DMS 273 (cell line): ENCODE results near the gene MT1B.
A peak's percentile ranks its signal among the peaks of the same experiment; 100 is the strongest.

Source experiments
- DNase-seq: peaks from one replicate; lab custom pipeline; 2025; ENCODE audit not compliant: unreplicated experiment; lab: John Stamatoyannopoulos, UW

MT1B gene

DNA sequence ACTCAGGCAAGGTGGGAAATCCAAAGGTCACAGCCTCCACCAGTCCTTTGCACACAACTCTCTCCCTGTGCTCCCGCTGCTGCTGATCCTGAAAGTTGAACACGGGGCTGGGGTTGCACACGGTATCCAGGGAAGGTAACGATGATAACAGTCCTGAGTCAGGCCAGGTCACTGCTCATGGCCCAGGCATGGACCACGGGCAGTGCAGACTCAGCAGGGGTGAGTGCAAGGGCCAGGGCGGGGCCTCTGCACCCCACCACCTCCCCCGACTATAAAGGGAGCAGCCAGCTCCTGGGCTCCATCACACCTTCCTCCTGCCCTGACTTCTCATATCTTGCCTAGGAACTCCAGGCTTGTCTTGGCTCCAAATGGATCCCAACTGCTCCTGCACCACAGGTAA is at the start of gene MT1B:
Gene MT1B, plus strand, starts transcription at position 301 of the 400 bp plus-strand sequence. Its CDS starts 68 bp downstream, at position 369.
- DNase-seq: no peak

DNA sequence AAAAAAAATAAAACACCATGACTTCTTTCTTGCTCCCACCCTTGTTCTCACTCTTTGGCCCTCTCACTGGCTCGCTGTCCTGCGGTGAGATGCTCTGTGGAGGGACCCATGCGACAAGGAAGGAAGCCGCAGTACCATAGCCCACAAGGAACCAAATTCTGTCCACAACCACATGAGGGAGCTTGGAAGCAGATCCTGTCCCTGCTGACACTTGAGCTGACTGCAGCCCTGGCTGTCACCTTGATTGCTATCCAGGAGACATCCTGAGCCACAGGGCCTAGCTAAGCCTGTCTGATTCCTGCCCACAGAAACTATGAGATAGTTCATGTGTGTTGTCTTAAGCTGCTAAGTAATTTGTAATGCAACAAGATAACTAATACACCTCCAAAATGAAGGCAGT is 48.1 kb upstream of the MT1B start:
- peak; percentile 64 for DNase-seq

DNA sequence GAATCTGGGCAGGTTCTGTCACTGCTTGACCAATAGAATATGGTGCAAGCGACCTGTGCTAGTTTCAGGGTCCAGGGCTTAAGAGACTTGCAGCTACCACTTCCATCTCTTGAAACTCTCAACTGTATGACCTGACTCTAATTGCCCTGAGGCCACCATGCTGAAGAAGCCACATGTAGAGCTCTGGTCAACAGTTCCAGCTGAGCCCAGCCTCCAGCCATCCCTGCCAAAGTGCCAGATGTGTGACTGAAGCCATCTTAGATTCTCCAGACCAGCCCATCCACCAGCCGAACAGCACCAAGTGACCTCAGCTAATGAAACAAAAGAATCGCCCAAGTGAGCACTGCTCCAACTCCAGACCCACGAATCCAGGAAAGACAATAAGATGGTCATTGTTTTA is 46.7 kb upstream of the MT1B start:
- no peak for DNase-seq

DNA sequence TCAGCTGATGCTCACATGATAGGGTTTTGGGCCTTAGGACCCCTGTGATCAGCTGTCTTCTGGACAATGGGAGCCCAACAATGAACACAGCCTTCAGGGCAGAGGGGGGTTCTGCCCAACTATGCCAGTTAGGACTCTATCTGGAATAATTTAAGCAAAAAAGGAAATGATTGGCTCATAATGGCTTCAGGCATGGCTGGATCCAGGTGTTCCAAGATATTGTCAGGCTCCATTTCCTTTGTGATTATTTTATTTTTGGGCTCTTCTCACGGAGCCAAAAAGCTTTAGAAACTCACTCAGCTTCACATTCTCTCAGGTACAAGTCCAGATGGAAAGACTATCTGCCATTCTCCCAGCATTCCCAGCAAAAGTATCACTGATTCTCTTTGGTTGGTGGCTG is 46.2 kb upstream of the MT1B start:
- no peak for DNase-seq

GRCh38 chr16:56606071-56606475 is 45.6 kb upstream of the MT1B start:
- peak; percentile 35 for DNase-seq

- no peak for DNase-seq
These were observed 45.1 kb upstream of the MT1B start for GRCh38 chr16:56606476-56607108.

GRCh38 chr16:56607109-56607618 is 44.5 kb upstream of the MT1B start:
- peak; percentile 19 for DNase-seq

- no peak for DNase-seq
These were observed 44.0 kb upstream of the MT1B start for GRCh38 chr16:56607675-56608042.

DNA sequence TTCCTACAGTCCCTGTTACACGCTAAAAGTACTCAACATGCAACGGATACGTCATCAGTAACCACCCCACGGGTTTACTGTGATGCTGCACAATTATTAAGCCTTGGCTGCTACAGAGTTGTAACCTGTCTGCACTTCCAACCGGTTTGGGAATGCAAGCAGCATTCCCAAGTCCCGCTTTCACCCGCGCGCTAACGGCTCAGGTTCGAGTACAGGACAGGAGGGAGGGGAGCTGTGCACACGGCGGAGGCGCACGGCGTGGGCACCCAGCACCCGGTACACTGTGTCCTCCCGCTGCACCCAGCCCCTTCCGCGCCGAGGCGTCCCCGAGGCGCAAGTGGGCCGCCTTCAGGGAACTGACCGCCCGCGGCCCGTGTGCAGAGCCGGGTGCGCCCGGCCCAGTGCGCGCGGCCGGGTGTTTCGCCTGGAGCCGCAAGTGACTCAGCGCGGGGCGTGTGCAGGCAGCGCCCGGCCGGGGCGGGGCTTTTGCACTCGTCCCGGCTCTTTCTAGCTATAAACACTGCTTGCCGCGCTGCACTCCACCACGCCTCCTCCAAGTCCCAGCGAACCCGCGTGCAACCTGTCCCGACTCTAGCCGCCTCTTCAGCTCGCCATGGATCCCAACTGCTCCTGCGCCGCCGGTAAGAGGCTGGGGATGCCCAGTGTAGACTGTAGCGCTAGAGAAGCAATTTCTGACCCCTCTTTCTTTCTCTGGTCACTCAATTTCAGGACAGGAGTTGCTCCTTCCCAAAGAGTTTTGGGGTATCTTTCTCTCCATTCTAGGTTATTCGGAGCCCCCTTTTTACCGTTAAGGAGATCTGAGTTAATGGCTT is 43.4 kb upstream of the MT1B start, which contains the start of gene MT2A:
Gene MT2A, plus strand, starts transcription at position 542 of the 833 bp plus-strand sequence. Its CDS starts 72 bp downstream, at position 614.
- peak; percentile 98 for DNase-seq

DNA sequence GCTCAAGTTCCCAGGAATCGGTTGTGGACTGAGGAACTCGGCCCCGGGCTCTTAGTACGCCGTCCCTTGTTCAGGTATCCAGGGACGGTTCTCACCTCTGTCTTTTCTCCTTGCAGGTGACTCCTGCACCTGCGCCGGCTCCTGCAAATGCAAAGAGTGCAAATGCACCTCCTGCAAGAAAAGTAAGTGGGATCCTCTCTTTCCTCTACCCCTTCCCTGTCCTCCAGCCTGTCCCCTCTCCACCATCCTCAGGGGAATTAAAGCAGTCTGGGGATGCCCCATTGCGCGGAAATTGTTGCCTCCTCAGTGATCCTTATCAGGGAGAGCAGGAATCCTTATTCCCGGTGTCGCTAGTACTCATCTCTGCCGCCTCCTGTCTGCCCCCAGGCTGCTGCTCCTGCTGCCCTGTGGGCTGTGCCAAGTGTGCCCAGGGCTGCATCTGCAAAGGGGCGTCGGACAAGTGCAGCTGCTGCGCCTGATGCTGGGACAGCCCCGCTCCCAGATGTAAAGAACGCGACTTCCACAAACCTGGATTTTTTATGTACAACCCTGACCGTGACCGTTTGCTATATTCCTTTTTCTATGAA is 42.7 kb upstream of the MT1B start:
- DNase-seq: peak; percentile 60

GRCh38 chr16:56609463-56609921 is 42.2 kb upstream of the MT1B start:
- peak; percentile 85 for DNase-seq

GRCh38 chr16:56610017-56610608 is 41.6 kb upstream of the MT1B start:
- DNase-seq: peak; percentile 36

DNA sequence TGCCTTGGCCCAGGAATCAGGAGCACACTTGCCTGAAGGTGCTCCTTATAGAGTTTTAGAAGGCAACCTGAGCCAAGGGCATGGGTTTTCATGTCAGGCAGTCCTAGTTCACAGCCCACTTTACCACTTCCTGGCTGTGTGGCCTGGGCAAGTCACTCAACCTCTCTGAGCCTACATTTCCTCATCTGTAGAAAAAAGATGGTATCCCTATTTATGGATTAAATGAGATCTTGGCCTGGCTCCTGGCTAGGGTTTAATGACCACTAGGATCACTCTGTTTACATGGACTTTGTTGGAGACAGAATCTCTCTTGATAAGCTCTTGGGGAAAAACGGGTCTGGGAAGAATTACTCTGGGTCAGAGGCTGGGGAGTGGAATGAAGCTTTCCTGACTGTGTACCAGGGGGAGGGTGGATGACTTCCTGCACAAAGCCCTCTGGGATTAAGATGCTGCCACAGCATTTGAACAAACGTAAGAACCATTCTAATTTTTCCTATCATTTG is 41.0 kb upstream of the MT1B start:
- no peak for DNase-seq

GRCh38 chr16:56611281-56611833 is 40.3 kb upstream of the MT1B start:
- no peak for DNase-seq

DNA sequence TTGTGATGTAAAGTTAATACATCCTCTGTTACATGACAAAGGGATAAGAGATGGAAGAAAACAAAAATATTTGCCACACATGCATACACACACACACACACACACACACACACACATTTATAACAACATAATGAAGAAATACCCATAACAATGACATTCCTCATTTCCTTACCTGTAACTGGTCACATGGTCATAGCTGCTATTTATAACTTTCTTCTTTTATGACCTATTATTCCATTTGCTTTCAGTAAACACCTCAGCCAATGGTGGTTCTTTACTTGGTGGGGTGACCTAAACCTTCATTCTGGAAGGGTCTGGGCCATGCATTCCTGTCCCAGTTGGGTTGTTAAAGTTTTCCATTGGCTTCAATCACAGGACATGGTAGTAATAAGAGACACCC is 38.0 kb upstream of the MT1B start:
- DNase-seq: no peak

DNA sequence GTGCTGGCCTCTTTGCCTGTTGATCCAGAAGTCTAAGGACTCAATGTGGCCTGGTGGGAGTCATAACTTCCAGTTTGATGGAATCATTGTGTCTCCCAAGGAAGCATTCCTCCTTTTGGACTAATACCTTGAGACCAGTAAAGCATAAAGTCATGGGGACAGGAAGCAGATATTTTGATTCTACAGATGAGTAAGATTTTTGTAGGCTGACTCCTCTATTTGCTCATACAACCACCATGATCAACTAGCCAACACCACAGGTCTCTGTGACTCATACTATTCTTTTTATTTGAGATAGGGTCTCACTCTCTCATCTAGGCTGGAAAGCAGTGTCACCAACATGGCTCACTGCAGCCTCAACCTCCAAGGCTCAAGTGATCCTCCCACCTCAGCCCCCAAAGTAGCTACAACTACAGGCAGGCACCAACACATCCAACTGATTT is 37.1 kb upstream of the MT1B start:
- DNase-seq: no peak

DNA sequence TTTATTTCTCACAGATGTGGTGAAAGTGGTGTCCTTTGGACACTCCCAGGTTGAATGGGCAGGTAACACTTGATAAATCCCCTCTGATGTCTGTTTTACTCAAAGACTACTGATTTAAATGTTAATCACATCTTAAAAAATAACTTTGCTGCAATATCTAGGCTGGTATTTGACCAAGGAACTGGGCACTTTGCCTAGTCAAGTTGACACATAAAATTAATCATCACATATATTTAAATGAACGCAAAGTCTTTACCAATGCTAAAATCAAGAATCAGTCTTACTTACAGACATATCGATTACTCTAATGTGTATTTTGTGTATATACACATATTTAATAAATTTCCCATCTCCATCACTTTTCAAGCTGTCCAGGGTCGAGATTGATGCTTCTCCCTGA is 36.3 kb upstream of the MT1B start:
- no peak for DNase-seq

DNA sequence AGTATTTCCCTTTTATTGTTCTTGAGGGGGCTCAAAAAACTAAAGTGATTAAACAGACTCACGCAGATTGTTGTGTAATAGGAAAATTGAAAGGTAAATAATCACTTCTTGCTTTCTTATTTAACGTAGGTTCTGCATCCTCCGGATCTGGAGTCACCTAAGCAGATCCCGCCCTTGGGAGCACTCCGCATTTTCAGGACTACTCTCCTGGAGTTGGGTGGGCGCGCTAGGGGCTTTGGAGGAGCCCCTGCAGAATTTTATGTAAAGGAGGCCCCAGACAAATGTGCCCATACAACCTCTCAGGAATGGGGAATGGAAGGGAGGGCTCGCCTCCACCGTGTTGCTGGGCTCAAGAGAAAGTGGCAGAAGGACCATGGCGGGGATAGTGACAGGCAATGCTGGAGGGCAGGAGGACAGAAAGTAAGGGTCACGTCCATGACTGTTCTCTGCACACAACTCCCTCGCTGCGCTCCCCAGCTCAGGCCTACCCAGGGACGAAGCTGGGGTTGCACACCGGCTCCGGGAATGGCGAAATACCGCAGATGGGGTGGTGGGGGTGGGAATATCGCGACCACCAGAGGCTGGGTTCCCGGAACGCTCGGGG is 35.0 kb upstream of the MT1B start:
- DNase-seq: no peak

- peak; percentile 64 for DNase-seq
These were observed 34.2 kb upstream of the MT1B start for GRCh38 chr16:56617212-56618085.
